ENCODE data around the gene GSX2.

DNA sequence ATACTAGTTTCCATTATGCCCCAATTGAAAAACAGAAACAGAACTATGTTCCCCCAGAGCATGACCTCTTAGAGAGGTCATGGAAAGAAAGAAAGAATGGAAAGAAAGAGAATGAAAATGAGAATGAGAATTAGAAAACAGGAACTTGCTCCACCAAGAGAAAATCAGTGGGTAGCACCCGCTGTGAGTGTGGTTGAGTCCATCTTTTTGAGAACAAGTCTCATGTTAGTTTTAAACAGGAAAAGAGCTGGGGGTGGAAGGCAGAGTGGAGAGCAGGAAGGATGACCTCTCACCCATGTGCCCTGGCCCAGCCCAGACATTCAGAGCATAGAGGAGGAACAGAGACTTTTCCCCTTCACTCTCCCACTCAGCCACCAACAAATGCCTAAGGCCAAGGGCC lies 4.9 kb downstream of the GSX2 start:
- TF ChIP-seq POLR2A (IDR thresholded peaks at IDR 0.05): no peak
- TF ChIP-seq, protein P1, sequence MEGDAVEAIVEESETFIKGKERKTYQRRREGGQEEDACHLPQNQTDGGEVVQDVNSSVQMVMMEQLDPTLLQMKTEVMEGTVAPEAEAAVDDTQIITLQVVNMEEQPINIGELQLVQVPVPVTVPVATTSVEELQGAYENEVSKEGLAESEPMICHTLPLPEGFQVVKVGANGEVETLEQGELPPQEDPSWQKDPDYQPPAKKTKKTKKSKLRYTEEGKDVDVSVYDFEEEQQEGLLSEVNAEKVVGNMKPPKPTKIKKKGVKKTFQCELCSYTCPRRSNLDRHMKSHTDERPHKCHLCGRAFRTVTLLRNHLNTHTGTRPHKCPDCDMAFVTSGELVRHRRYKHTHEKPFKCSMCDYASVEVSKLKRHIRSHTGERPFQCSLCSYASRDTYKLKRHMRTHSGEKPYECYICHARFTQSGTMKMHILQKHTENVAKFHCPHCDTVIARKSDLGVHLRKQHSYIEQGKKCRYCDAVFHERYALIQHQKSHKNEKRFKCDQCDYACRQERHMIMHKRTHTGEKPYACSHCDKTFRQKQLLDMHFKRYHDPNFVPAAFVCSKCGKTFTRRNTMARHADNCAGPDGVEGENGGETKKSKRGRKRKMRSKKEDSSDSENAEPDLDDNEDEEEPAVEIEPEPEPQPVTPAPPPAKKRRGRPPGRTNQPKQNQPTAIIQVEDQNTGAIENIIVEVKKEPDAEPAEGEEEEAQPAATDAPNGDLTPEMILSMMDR (IDR thresholded peaks at IDR 0.05): no peak
